ENCODE data around the gene WWC1.
"Not testable (repeated sequence)": the region's sequence is repeated elsewhere in the genome, so short reads cannot be mapped to it uniquely, and the experiment has no call there.

The WWC1 gene

DNA sequence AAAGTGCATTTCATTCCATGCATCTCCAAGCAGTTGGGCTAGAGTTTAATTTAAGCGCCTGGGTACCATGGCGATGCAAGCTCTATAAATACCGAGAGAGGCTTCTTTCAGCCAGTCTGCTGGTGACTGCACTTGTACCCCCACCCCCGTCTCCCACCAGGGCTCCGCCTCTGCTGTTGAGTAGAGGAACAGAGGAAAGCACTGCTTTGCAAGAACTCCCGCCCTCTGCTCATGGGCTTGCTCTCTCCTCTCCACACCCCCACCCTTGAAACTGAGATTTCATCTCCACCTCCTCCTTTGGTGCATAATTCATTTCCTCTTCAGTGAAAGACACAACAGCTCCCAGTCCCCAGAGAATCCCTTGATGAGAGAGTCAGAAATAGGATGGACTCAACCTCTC, 5.1 kb upstream of the WWC1 start:
- DNase-seq (ENCODE audit: low read depth in 3 of 3) = no peak

DNA sequence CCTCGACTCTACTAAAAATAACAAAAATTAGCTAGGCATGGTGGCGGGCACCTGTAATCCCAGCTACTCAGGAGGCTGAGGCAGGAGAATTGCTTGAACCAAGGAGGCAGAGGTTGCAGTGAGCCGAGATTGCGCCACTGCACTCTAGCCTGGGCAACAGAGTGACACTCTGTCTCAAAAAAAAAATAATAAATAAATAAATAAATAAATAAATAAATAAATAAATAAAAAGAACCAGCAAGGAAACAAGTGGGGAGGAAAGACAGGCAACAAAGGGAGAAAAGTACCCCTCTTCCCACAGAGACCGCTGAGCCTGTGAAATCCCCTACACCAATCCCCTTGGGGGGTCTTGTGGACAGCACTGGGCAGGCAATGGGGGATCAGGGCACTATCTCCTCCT, 4.6 kb upstream of the WWC1 start:
- DNase-seq (ENCODE audit: low read depth in 3 of 3) = not testable (repeated sequence)

- DNase-seq (ENCODE audit: low read depth in 3 of 3) = no peak
These were observed 4.1 kb upstream of the WWC1 start for GRCh38 chr5:168287362-168287761.

GRCh38 chr5:168288349-168289245, 2.8 kb upstream of the WWC1 start:
- DNase-seq (ENCODE audit: low read depth in 3 of 3) = no peak

DNA sequence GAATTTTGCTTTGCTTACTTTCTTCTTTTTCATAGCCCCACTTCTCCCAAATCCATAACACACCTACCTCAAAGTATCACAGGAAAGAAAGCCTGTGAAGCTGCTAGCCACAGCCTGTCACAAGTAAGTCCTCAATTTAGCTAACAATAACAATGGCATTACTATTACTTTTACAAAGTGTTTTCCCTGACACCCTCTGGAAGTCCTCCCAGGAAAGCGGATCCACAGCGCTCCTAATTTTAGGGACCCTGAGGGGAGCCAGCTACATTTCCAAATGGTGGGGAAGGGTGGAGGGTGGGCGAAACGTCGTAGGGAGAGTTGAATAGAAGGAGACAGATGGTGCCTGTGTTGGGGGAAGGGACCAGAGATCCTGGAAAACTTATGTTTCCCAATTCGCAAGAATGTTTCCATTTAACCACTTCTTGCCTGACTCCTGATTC, 523 bp upstream of the WWC1 start:
- no peak for DNase-seq (ENCODE audit: low read depth in 3 of 3)

GRCh38 chr5:168291964-168292785, 730 bp downstream of the WWC1 start:
- DNase-seq (ENCODE audit: low read depth in 3 of 3) = no peak

DNA sequence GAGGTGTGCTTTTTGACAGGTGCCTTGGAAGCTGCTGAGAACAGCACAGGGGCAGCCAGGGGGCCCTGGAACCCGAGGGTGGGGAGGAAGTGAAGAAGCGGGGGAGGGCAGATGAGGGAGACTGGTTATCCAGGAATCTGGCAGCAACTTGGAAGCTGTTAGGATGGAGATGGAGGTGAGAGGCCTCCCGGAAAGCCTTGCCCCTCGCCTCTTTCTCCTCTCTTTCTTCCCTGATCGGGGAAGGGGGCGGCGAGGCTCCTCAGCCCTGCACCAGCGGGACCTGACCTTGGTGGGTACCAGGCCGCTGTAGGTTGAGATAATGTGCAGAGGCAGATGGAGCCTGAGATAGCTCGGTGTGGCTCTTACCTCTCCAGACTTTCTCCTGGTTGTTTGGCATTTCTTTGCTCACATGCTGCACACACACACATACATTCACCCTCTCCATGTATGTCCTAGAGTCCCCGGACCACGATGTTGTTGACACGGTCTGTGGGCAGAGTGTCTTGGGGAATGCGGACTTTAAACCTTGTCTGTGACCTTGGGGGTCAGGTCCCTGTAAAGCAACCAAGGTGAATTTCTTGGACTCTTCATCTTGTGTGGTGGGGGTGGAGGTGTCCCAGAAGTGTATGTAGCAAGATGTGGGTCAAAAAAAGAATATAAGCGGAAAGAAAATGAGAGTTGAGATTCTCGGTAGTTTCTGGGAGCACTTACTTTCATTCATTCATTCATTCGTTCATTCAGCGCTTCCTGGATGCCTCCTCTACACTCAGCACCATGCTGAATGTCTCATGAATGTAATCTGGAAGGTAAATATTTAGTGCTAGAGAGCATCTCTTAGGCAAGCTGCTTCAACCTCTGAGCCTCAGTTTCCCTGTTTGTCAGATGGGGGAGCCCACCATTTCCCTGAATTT, 1.6 kb downstream of the WWC1 start:
- DNase-seq (ENCODE audit: low read depth in 3 of 3) = no peak

DNA sequence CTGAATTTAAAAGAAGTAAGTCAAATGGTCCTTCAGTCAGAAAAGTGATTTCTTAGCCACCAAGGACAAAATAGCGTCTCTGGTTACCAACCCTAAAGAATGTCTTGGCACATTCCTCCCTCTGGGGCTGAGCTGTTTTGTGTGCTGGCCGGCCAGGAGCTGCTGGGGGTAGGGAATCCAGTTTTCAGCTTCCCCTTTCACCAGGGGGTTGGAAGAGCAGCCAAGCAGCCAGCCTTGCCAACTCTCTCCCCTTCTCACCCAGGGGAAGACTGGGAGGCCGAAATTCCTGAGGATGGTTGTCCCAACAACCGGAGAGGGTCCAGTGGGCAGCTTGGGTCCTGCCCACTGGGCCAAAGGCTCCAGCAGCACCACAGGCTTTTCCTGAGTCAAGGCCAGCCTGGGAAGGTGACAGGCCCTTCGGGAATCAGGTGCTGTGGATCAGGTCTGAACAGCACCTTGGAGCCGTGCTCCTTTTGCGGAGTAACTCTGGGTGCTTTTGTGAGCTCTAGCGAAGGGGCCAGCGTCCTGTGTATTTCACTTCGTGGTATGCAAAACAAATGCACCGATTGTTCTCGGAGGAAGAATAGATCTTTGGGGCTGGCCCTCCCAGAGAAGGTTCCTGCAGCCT, 4.2 kb downstream of the WWC1 start:
- DNase-seq (ENCODE audit: low read depth in 3 of 3) = no peak

GRCh38 chr5:168296682-168297081, 5.2 kb downstream of the WWC1 start:
- DNase-seq (ENCODE audit: low read depth in 3 of 3) = no peak

- no peak for DNase-seq (ENCODE audit: low read depth in 3 of 3)
These were observed 7.5 kb downstream of the WWC1 start for GRCh38 chr5:168298949-168299348.

DNA sequence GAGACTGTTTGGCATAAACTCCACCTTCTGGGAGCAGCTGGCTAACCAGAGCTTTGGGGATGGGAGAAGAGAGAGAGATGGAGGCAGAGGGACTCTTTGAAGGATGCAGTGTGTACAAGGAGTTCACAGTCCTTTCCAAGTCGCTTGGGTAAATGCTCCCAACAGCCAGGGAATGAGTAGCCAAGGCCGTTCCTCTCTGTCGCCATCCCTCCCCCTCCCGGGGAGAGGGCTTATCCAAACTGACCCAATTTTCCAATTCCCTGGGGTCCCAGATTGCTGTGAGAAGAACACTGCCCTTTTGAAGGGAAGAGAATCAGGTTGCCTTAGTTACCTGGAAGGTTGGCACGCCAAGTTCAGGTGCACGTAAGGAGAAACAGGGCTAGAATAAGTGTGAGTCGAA, 7.9 kb downstream of the WWC1 start:
- DNase-seq (ENCODE audit: low read depth in 3 of 3) = no peak

- no peak for DNase-seq (ENCODE audit: low read depth in 3 of 3)
These were observed 9.1 kb downstream of the WWC1 start for GRCh38 chr5:168300326-168301182.

GRCh38 chr5:168301593-168302390, 10.3 kb downstream of the WWC1 start:
- no peak for DNase-seq (ENCODE audit: low read depth in 3 of 3)

DNA sequence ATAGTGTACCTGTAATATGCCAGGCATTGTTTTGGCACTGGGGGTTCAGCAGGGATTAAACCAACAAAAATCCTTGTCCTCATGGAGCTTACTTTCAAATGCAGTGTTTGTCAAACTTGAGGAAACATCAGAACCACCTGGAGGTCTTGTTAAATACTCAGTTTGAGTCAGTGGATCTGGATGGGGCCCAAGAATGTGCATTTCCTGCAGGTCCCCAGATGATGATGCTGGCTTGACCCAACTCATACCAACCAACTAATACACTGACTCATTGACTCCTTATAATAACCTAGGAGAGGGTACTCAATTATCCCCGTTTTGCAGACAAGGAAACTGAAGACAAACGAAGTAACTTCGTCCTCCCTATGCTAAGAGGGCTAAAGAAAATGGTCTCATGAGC, 11.3 kb downstream of the WWC1 start:
- DNase-seq (ENCODE audit: low read depth in 3 of 3) = no peak

DNA sequence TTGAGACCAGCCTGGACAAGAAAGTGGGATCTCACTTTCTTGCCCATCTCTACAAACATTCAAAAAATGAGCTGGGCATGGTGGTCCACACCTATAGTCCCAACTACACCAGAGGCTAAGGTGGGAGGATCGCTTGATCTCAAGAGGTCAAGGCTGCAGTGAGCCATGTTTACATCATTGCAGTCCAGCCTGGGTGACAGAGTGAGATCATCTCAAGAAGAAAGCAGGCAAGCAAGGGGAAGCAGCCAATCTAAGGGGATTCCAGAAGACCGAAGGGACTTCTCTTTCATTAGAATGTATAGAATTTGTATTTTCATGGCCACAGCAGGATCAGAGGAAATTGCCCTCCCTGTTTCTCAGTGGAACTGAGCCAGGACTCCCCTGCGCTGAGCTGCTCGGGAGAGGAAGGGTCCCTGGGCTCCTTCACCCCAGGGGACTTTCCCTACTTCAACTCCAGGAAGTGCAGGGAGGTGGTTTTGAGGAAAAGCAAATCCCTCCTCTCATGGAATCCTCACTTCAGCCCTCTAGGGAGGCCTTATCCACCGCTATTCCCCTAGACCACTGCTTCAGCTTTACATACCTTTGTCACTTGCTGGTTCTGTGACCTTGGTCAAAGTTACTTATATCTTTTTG, 12.1 kb downstream of the WWC1 start:
- no peak for DNase-seq (ENCODE audit: low read depth in 3 of 3)

- DNase-seq (ENCODE audit: low read depth in 3 of 3) = no peak
These were observed 12.9 kb downstream of the WWC1 start for GRCh38 chr5:168304349-168304748.

DNA sequence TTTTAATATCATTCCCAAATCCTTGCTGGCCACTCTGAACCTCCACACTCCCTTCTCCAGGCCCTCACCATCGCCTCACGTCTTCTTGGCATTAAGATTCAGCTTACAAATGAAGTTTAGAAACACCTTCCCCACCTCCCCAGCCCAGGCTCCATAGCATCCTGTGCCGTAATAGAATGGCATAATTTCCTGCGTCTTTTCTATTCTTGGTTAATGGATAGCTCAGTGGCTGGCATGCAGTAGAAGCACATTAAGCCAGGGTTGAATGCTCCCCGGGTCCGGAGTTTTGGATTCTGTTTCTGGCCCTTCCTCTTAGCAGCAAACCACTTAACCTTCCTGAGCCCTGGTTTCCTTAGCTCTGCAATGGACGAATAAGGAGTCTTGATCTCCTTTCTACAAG, 13.8 kb downstream of the WWC1 start:
- no peak for DNase-seq (ENCODE audit: low read depth in 3 of 3)

DNA sequence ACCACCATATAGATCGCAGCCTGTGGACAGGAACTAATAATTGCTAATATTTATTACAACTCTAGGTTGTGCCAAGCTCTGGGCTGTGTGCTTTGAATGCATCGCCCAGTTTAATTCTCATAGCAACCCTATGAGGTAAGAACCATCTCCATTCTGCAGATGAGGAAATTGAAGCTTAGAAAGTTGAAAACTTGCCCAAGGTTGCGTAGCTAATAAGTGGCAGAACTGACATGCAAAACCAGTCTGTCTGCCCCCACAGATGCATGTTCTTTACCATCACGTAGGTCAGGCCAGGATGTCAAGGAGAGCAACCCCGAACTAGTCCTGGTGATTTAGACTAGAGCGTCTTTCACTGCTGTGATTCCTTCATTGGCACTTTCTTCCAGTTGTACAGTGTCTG, 15.6 kb downstream of the WWC1 start:
- DNase-seq (ENCODE audit: low read depth in 3 of 3) = no peak

- no peak for DNase-seq (ENCODE audit: low read depth in 3 of 3)
These were observed 16.6 kb downstream of the WWC1 start for GRCh38 chr5:168307925-168308584.
